ENCODE measurements around the gene SGPP1. TPM values are rescaled to one million over a fixed set of nuclear protein-coding genes. Genes with fewer than 3 reads are reported as not detected.

SGPP1 gene
- total RNA-seq, 3 donors from 2014 or later = 12.5 to 18.4 (median 17.0) TPM

DNA sequence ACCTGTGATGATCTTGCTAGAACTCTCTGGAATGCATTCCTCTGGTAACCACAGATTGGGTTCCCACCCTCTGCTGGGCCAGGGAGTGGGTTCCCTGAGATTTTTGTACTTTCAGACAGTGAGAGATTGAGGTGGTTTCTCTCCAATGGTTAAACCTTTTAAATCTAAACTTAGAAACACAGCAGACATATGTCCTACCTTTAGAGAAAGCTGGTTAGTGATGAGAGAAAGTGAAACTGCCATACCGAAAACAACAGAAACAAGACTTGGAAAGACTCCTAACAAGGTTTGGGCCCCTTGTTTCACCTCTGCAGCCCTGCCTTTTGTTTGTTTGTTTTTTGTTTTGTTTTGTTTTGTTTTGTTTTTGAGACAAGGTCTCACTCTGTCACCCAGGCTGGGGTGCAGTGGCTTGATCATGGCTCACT, 9.7 kb upstream of the SGPP1 start:
- H3K9me3 ChIP-seq = no peaks in the 10 kb centered on the region
- no peak for ATAC-seq
- intact Hi-C loops (cut with DNase I, micrococcal nuclease) = no loop called here

DNA sequence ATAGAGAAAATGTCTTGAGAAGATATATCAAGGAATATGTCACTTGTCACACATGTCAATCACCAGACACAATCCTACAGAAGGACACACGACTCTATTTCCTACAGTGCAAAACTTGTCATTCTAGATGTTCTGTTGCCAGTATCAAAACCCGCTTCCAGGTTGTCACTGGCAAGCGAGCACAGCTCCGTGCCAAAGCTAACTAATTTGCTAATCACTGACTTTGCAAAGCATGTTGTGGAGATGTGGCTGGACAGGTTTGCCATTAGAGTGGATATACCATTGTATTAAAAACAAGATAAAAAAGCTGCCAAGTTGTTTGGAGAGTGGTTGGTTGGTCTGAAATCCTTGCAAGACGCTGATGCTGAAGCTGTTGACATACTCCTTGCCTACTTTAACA, 7.9 kb upstream of the SGPP1 start:
- intact Hi-C loops (cut with DNase I, micrococcal nuclease) = no loop called here
- ATAC-seq (no peak), DNase-seq (no peak)
- Histone ChIP-seq H3K4me1 (ENCODE audit: low read depth) (no peaks in the 10 kb centered on the region), H3K9me3 (no peaks in the 10 kb centered on the region), H3K36me3 (ENCODE audit: low read depth) (no peaks in the 10 kb centered on the region), H3K4me3 (no peak overlapping the region)
- TF ChIP-seq, protein P1, sequence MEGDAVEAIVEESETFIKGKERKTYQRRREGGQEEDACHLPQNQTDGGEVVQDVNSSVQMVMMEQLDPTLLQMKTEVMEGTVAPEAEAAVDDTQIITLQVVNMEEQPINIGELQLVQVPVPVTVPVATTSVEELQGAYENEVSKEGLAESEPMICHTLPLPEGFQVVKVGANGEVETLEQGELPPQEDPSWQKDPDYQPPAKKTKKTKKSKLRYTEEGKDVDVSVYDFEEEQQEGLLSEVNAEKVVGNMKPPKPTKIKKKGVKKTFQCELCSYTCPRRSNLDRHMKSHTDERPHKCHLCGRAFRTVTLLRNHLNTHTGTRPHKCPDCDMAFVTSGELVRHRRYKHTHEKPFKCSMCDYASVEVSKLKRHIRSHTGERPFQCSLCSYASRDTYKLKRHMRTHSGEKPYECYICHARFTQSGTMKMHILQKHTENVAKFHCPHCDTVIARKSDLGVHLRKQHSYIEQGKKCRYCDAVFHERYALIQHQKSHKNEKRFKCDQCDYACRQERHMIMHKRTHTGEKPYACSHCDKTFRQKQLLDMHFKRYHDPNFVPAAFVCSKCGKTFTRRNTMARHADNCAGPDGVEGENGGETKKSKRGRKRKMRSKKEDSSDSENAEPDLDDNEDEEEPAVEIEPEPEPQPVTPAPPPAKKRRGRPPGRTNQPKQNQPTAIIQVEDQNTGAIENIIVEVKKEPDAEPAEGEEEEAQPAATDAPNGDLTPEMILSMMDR (IDR thresholded peaks at IDR 0.05) = no peak

More for the DNA sequence above, 9.7 kb upstream of the SGPP1 start:
- H3K4me1 ChIP-seq (ENCODE audit: low read depth) = no peaks in the 10 kb centered on the region
- TF ChIP-seq, protein P1 (IDR thresholded peaks at IDR 0.05) = no peak
- H3K4me3 ChIP-seq = no peak overlapping the region
- DNase-seq = no peak
- no peaks in the 10 kb centered on the region for H3K36me3 ChIP-seq (ENCODE audit: low read depth)

DNA sequence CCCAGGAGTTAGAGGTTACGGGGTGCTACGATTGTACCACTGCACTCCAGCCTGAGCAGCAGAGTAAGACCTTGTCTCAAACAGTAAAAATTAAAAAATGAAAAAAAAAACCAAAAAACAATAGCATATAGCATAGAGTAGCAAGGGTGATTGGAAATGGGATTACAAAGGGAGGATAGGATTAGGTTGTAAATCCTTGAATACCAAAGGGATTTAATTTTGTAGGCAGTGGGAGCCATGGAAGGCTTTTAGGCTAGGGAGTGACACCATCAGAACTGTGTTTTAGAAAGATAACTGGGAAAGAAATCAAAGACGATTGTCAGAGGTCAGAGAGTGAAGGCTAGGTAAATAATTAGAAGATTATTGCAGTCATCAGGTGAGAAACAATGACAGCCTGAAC, 2.8 kb upstream of the SGPP1 start:
- no peak for ATAC-seq
- TF ChIP-seq, protein P1 (IDR thresholded peaks at IDR 0.05) = no peak

DNA sequence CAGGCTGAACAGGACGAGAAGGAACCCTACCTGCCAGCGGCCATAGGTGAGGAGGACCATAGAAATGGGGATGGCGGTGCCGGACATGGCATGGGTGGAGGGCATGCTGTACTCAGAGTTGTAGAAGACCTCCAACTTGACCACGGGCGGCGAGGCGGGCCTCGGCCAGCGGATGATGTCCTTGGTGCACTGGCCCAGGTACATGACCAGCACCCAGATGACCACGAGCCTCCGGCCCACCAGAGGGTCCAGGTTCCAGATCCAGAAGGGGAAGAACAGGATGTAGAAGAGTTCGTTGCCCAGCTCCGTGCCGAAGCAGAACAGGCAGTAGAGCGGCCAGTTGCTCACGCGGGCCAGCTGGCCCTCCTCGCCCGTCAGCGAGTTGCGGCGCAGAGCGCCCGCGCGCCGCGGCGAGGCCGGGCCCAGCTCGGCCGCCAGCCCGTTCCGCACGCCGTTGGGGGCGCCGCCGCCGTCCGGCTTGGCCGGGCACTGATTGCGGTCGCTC, 582 bp downstream of the SGPP1 start:
- DNase-seq (peak; percentile 52 to 72 (median 68)), ATAC-seq (peak; percentile 72)
- Histone ChIP-seq H3K4me1 (ENCODE audit: low read depth) (peaks cover 20% of the 10 kb centered on the region), H3K36me3 (ENCODE audit: low read depth) (no peaks in the 10 kb centered on the region), H3K9me3 (no peaks in the 10 kb centered on the region), H3K4me3 (peak overlapping the region; percentile 95)
- TF ChIP-seq, protein P1 (IDR thresholded peaks at IDR 0.05) = no peak
- intact Hi-C loops (cut with DNase I, micrococcal nuclease) = no loop called here

More for the DNA sequence above, 2.8 kb upstream of the SGPP1 start:
- intact Hi-C loops (cut with DNase I, micrococcal nuclease) = no loop called here
- Histone ChIP-seq H3K4me1 (ENCODE audit: low read depth) (peaks cover 16% of the 10 kb centered on the region), H3K36me3 (ENCODE audit: low read depth) (no peaks in the 10 kb centered on the region), H3K9me3 (no peaks in the 10 kb centered on the region), H3K4me3 (no peak overlapping the region)
- no peak for DNase-seq

DNA sequence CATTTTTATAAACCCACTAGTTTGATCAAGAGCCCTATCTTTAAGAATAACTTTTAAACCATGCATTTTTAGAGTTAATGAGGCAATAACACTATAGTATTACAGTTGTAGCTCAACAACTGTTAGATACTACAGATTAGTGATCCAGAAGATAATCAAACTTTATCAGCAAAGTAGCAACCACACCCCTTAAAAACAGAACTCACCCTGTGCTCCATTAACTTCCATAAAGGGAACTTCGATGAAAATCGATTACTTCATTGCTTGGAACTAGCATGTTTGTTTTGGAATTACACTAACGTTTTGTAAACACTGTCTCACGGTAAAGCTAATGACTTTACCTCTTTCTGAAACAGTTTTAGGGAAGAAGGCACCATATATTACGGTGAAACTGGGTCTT, 1.4 kb downstream of the SGPP1 start:
- intact Hi-C loops (cut with DNase I, micrococcal nuclease) = no loop called here
- ATAC-seq = peak; percentile 4
- peaks cover 20% of the 10 kb centered on the region for H3K4me1 ChIP-seq (ENCODE audit: low read depth)
- H3K9me3 ChIP-seq = no peaks in the 10 kb centered on the region
- DNase-seq = no peak
- H3K4me3 ChIP-seq = peak overlapping the region; percentile 95
- no peaks in the 10 kb centered on the region for H3K36me3 ChIP-seq (ENCODE audit: low read depth)
- TF ChIP-seq, protein P1 (IDR thresholded peaks at IDR 0.05) = no peak
